Measurements from ENCODE around the gene SLC26A2.

DNA sequence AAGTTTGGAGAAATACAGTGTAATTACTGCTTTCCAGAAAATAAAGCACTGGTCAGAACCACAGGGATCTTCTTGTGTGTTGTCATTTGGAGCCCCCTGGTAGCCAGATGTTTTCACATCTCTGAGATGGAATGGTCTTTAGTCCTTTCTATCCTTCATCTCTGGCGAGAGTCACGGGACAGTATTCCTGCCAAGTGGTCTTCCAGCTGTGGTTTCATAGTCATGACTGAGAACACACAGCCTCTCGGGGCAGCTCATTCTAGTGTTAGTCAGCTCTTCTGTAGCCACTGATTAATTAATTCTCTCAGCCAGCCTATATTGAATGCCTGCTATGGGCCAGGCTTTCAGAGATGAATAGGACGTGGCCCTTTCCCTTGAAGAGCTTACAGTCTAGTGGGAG is 74.1 kb downstream of the SLC26A2 start:
- TF ChIP-seq POLR2A (IDR thresholded peaks at IDR 0.05; ENCODE audit: low read depth, low read length) (no peak), TAF1 (IDR thresholded peaks at IDR 0.05; ENCODE audit: borderline replicate concordance, low read depth, low read length) (no peak), POLR2AphosphoS5 (IDR thresholded peaks at IDR 0.05; ENCODE audit: low read depth, low read length) (no peak)

All from GM12892 (cell line).